ENCODE data around the gene APLF. TPM values are rescaled to one million over a fixed set of nuclear protein-coding genes. Genes with fewer than 3 reads are reported as not detected.

APLF gene
- total and polyA plus RNA-seq, 9 donors = 1.0 to 14.1 (median 9.3) TPM

GRCh38 chr2:68620772-68621171 is 153.4 kb downstream of the APLF start:
- Histone ChIP-seq H3K4me1 (ENCODE audit: insufficient read depth) (no peaks in the 10 kb centered on the region), H3K9me3 (no peaks in the 10 kb centered on the region), H3K27ac (no peak overlapping the region), H3K27me3 (no peaks in the 10 kb centered on the region), H3K36me3 (no peaks in the 10 kb centered on the region), H3K4me3 (no peak overlapping the region)
- intact Hi-C loops (cut with DNase I) = no loop called here
- TF ChIP-seq CTCF (IDR thresholded peaks at IDR 0.05) (no peak), EP300 (IDR thresholded peaks at IDR 0.05) (no peak), POLR2A (IDR thresholded peaks at IDR 0.05) (no peak)
- DNase-seq = no peak

GRCh38 chr2:68623820-68624219 is 156.4 kb downstream of the APLF start:
- Histone ChIP-seq H3K4me3 (no peak overlapping the region), H3K27ac (no peak overlapping the region), H3K9me3 (no peaks in the 10 kb centered on the region), H3K27me3 (no peaks in the 10 kb centered on the region), H3K36me3 (no peaks in the 10 kb centered on the region), H3K4me1 (ENCODE audit: insufficient read depth) (no peaks in the 10 kb centered on the region)
- DNase-seq = no peak
- TF ChIP-seq CTCF (IDR thresholded peaks at IDR 0.05) = no peak
- TF ChIP-seq POLR2A (IDR thresholded peaks at IDR 0.05) = no peak
- no peak for TF ChIP-seq EP300 (IDR thresholded peaks at IDR 0.05)
- 87 to 95% (median 94%) methylated on average over 6 of the region's 6 CpGs for WGBS, 3 donors
- intact Hi-C loops (cut with DNase I) = no loop called here

DNA sequence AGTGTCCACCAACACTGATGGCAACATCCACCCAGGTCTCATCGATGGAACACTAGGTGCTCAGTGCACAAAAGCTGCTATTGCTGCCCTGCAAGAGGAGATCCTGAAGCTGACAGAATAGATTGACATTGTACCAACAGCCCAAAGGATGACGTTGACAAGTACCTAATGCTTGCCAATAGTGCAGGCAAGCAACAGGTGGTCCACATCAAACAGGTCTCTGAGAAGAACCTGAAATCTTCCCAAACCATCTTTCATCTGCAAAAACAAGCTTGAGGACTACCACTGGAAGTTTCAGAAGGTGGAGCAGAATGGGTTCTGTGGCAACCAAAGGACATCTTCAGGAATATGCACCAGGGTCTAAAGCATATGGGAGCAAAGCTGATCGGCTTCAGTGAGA is 160.2 kb downstream of the APLF start:
- no peaks in the 10 kb centered on the region for H3K27me3 ChIP-seq
- no peak overlapping the region for H3K4me3 ChIP-seq
- 86 to 95% (median 88%) methylated on average over 3 of the region's 3 CpGs for WGBS, 3 donors
- intact Hi-C loops (cut with DNase I) = no loop called here
- H3K27ac ChIP-seq = no peak overlapping the region
- no peak for DNase-seq
- H3K9me3 ChIP-seq = no peaks in the 10 kb centered on the region
- H3K36me3 ChIP-seq = no peaks in the 10 kb centered on the region
- no peak for TF ChIP-seq POLR2A (IDR thresholded peaks at IDR 0.05)
- H3K4me1 ChIP-seq (ENCODE audit: insufficient read depth) = no peaks in the 10 kb centered on the region

Other genes with a start within 250 kb of the APLF start
- 10 to 100 TPM; 22.5 to 61.5 (median 54.0) TPM for gene PPP3R1, start 215.1 kb upstream of the APLF start, total RNA-seq
- 10 to 100 TPM; 22.4 to 75.7 TPM for gene PPP3R1, start 215.1 kb upstream of the APLF start, polyA plus RNA-seq
- 10 to 100 TPM; 29.8 to 55.7 (median 48.9) TPM for gene CNRIP1, start 147.6 kb upstream of the APLF start, total RNA-seq
- gene CNRIP1, start 147.6 kb upstream of the APLF start, polyA plus RNA-seq = 10 to 100 TPM; 50.2 to 95.5 TPM
- gene PLEK, start 102.3 kb upstream of the APLF start, total RNA-seq = 10 to 100 TPM in 1 of 7 donors, 1 to 10 TPM in 6; 1.5 to 11.0 (median 2.7) TPM
- gene PLEK, start 102.3 kb upstream of the APLF start, polyA plus RNA-seq = 10 to 100 TPM in 1 of 2 donors, 1 to 10 TPM in 1; 2.5 to 22.1 TPM
- 1 to 10 TPM in 5 of 7 donors, under 1 TPM in 2; 0.57 to 1.6 (median 1.1) TPM for gene FBXO48, start 291 bp upstream of the APLF start, total RNA-seq
- 1 to 10 TPM in 1 of 2 donors, under 1 TPM in 1; 0.91 to 1.9 TPM for gene FBXO48, start 291 bp upstream of the APLF start, polyA plus RNA-seq
- not detected for gene PROKR1, start 176.0 kb downstream of the APLF start, total RNA-seq
- under 1 TPM; 0.02 to 0.03 TPM for gene PROKR1, start 176.0 kb downstream of the APLF start, polyA plus RNA-seq

Data from ovary (tissue), 9 donors.